Adrenal gland (tissue), 5 donors: ENCODE measurements around the gene TIGD1.

Experiments used
- POLR2A ChIP-seq, 2 donors: fragments of 450-650 bp; IDR thresholded peaks; one replicate each; pipeline ENCODE4 v1.6.1; 2017; ENCODE audit warnings: antibody characterized with exemption in 2 of 2, mild to moderate bottlenecking in 2 of 2, moderate library complexity in 1 of 2
- TF ChIP-seq, protein P1 (sequence below), 6 experiments: fragments of 450-650 bp in 4 of 6; fragments of 200-600 bp in 2 of 6; sonication (generic) in 1 of 6; IDR thresholded peaks; 1 replicate in 5 of 6; 2 replicates in 1 of 6; pipeline versions ENCODE4 v1.5.1 to v1.8.0; 2016 to 2021; ENCODE audit warnings: antibody characterized with exemption in 6 of 6, mild to moderate bottlenecking in 2 of 6, moderate library complexity in 1 of 6
- donor health status: DM: no; HTN: no; CAD: no.

DNA sequence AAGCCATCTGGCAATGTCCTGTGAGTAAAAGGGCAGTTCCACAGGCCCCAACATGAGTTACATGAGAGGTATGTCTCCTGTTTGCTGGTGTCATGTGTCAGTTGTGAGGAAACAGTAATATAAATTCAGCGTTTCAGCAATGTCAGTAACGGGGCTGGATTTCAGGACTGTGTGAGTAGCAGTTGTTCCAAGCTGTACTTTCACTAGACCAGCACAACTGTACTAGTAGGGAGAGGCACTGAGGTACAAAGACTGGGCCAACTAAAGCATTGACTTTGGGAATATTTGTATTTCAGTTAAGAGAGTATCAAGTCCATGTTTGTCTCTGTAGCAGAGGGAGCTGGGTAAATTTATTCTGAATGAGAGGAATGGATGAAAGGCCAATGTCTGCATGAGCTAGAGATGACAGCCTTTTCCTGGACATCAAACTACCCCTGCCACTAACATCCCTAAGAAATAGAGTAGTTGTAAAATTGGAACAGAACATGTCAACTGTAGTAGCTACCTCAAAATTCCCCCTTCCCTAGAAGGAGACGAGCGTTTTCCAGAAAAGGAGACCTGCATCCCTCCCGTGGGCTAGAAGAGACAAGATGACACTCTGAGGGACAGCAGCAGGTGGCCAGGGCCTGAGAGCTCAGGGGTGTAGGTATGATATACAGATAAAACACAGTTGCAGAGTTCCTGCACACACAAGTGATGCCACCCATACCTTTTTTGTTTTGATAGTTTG, 24.5 kb upstream of the TIGD1 start:
- no peak for TF ChIP-seq POLR2A (IDR thresholded peaks at IDR 0.05)
- TF ChIP-seq, protein P1, sequence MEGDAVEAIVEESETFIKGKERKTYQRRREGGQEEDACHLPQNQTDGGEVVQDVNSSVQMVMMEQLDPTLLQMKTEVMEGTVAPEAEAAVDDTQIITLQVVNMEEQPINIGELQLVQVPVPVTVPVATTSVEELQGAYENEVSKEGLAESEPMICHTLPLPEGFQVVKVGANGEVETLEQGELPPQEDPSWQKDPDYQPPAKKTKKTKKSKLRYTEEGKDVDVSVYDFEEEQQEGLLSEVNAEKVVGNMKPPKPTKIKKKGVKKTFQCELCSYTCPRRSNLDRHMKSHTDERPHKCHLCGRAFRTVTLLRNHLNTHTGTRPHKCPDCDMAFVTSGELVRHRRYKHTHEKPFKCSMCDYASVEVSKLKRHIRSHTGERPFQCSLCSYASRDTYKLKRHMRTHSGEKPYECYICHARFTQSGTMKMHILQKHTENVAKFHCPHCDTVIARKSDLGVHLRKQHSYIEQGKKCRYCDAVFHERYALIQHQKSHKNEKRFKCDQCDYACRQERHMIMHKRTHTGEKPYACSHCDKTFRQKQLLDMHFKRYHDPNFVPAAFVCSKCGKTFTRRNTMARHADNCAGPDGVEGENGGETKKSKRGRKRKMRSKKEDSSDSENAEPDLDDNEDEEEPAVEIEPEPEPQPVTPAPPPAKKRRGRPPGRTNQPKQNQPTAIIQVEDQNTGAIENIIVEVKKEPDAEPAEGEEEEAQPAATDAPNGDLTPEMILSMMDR (IDR thresholded peaks at IDR 0.05), result no peak
